HCT116 (cell line): ENCODE data around the gene S100P. TPM values are rescaled to one million over a fixed set of nuclear protein-coding genes. Genes with fewer than 3 reads are reported as not detected.

ENCODE experiments used
- ATAC-seq: fragments of 200-7000 bp; cut with Tn5 transposase; 2 replicates; pipeline ENCODE4 v1.9.1; 2020; ENCODE audit warnings: mild to moderate bottlenecking, moderate library complexity
- BruUV-seq: library from RNA; stranded (reverse); fragments of 400-500 nt; replicated peaks from 2 replicates; lab custom pipeline; 2021; lab: Mats Ljungman, UMichigan
- CTCF ChIA-PET: fragments of 300-600 bp; sonication (Branson Sonifier 250); formaldehyde crosslinking; loops from one replicate; lab custom pipeline; 2021; ENCODE audit warnings: antibody characterized with exemption; lab: Charles Lee
- POLR2A ChIA-PET: fragments of 300-600, 350-600 bp; sonication (Branson Sonifier 250); formaldehyde crosslinking; loops from one replicate; lab custom pipeline; 2021; ENCODE audit warnings: antibody characterized with exemption; lab: Charles Lee
- RAD21 ChIA-PET, 2 experiments: fragments of 300-600 bp; sonication (Branson Sonifier 250); formaldehyde crosslinking; loops; one replicate each; lab custom pipeline; 2023; ENCODE audit warnings: low total read pairs in 2 of 2; ENCODE audit not compliant: uncharacterized antibody in 2 of 2, unreplicated experiment in 2 of 2, low non-redundant PET in 1 of 2; lab: Charles Lee
- DNase-seq: peaks from one replicate; pipeline ENCODE4 v3.0.0-alpha.2; 2010; ENCODE audit warnings: low read depth, low spot score
- H2AFZ ChIP-seq: fragments of 200-600 bp; shearing (Covaris generic), sonication (generic); 2 replicates; pipeline ENCODE4 v1.6.1; 2017; ENCODE audit warnings: low read depth, mixed run types, mixed read lengths, antibody characterized with exemption, low read length; ENCODE audit not compliant: poor library complexity, severe bottlenecking
- H3K27ac ChIP-seq: 2 replicates; pipeline ENCODE4 v1.5.1; 2012; ENCODE audit warnings: low read depth, low read length
- H3K27me3 ChIP-seq: fragments of 200-600 bp; sonication (generic); 2 replicates; pipeline ENCODE4 v1.6.1; 2016; ENCODE audit warnings: mixed run types, low read length, mixed read lengths; ENCODE audit not compliant: insufficient read depth
- H3K36me3 ChIP-seq, 2 experiments: fragments of 200-500 bp in 1 of 2; fragments of 200-600 bp in 1 of 2; sonication (Bioruptor generic) in 1 of 2; sonication (generic) in 1 of 2; 2 replicates each; pipeline versions ENCODE4 v1.5.1 to v1.6.1; 2014 to 2016; ENCODE audit warnings: low read length in 2 of 2, inconsistent platforms in 1 of 2, mixed read lengths in 1 of 2, mixed run types in 1 of 2; ENCODE audit not compliant: insufficient read depth in 2 of 2, control insufficient read depth in 1 of 2
- H3K4me1 ChIP-seq, 2 experiments: fragments of 200-600 bp in 1 of 2; sonication (generic) in 1 of 2; 2 replicates each; pipeline versions ENCODE4 v1.5.1 to v1.6.1; 2012 to 2017; ENCODE audit warnings: low read length in 2 of 2, inconsistent platforms in 1 of 2, mild to moderate bottlenecking in 1 of 2, mixed read lengths in 1 of 2, mixed run types in 1 of 2, moderate library complexity in 1 of 2; ENCODE audit not compliant: insufficient read depth in 2 of 2, control insufficient read depth in 1 of 2
- H3K4me2 ChIP-seq: fragments of 200-600 bp; sonication (generic); 2 replicates; pipeline ENCODE4 v1.6.1; 2017; ENCODE audit warnings: mixed run types, low read length, mixed read lengths
- H3K4me3 ChIP-seq, 2 experiments: fragments of 200-600 bp in 1 of 2; sonication (generic) in 1 of 2; replicated peaks in 1 of 2; 2 replicates each; pipeline ENCODE4 v1.5.1; 2011 to 2016; ENCODE audit warnings: low read length in 2 of 2, control low read depth in 1 of 2, low read depth in 1 of 2, mild to moderate bottlenecking in 1 of 2, mixed read lengths in 1 of 2, mixed run types in 1 of 2
- H3K79me2 ChIP-seq: fragments of 200-600 bp; sonication (generic); 2 replicates; pipeline ENCODE4 v1.6.1; 2017; ENCODE audit warnings: mild to moderate bottlenecking, mixed run types, low read length, moderate library complexity, mixed read lengths; ENCODE audit not compliant: insufficient read depth
- H3K9ac ChIP-seq: fragments of 200-600 bp; sonication (generic); 2 replicates; pipeline ENCODE4 v1.6.1; 2016; ENCODE audit warnings: low read length, mixed read lengths
- H3K9me2 ChIP-seq: fragments of 200-600 bp; sonication (generic), shearing (Covaris generic); 2 replicates; pipeline ENCODE4 v1.6.1; 2017; ENCODE audit warnings: mixed run types, mild to moderate bottlenecking, moderate library complexity; ENCODE audit not compliant: insufficient read depth
- H3K9me3 ChIP-seq, 2 experiments: fragments of 200-500 bp in 1 of 2; fragments of 200-600 bp in 1 of 2; sonication (Bioruptor generic) in 1 of 2; sonication (generic) in 1 of 2; 2 replicates each; pipeline ENCODE4 v1.6.1; 2014 to 2017; ENCODE audit warnings: low read length in 2 of 2, mixed read lengths in 2 of 2, inconsistent platforms in 1 of 2, low read depth in 1 of 2, mild to moderate bottlenecking in 1 of 2, mixed run types in 1 of 2, moderate library complexity in 1 of 2; ENCODE audit not compliant: control insufficient read depth in 1 of 2, insufficient read depth in 1 of 2
- H4K20me1 ChIP-seq: fragments of 200-600 bp; sonication (generic), shearing (Covaris generic); 2 replicates; pipeline ENCODE4 v1.6.1; 2017; ENCODE audit warnings: mixed run types, mild to moderate bottlenecking, moderate library complexity; ENCODE audit not compliant: insufficient read depth
- ELF1 ChIP-seq: IDR thresholded peaks from 2 replicates; pipeline ENCODE4 v1.6.1; 2012; ENCODE audit warnings: low read depth, borderline replicate concordance
- EZH2 ChIP-seq: fragments of 200-600 bp; sonication (generic); IDR thresholded peaks from 2 replicates; pipeline ENCODE4 v1.6.1; 2017; ENCODE audit warnings: antibody characterized with exemption, mixed run types
- POLR2AphosphoS5 ChIP-seq: IDR thresholded peaks from 2 replicates; pipeline ENCODE4 v1.6.1; 2011; ENCODE audit warnings: mild to moderate bottlenecking, low read depth, low read length, moderate library complexity
- RAD21 ChIP-seq: IDR thresholded peaks from 2 replicates; pipeline ENCODE4 v1.6.1; 2012; ENCODE audit warnings: low read depth, mild to moderate bottlenecking
- TCF7L2 ChIP-seq: IDR thresholded peaks from 2 replicates; pipeline ENCODE4 v1.7.0; 2011; ENCODE audit warnings: borderline replicate concordance, inconsistent platforms; ENCODE audit not compliant: insufficient read depth, insufficient read length; ENCODE audit errors: extremely low read depth
- ZNF274 ChIP-seq: fragments of 200-500 bp; sonication (Bioruptor generic); IDR thresholded peaks from 2 replicates; pipeline ENCODE4 v1.6.1; 2014; ENCODE audit warnings: mild to moderate bottlenecking, low read depth, low read length, inconsistent platforms
- intact Hi-C: fragments of 100-400 bp; cut with micrococcal nuclease; formaldehyde crosslinking; loops from 2 replicates; pipeline ENCODE4 v1.10.0; 2022
- total RNA-seq: library from RNA; stranded (reverse); gene quantifications from one replicate; pipeline ENCODE4 v1.2.1, GENCODE V29; 2021; ENCODE audit not compliant: unreplicated experiment
- TF ChIP-seq, protein P1 (sequence below), 3 experiments: fragments of 200-600 bp in 1 of 3; sonication (generic) in 1 of 3; IDR thresholded peaks in 2 of 3; conservative IDR thresholded peaks in 1 of 3; 2 replicates each; pipeline ENCODE4 v1.5.1; 2012 to 2017; ENCODE audit warnings: low read depth in 2 of 3, low read length in 2 of 3, antibody characterized with exemption in 1 of 3, borderline replicate concordance in 1 of 3, control low read depth in 1 of 3, mild to moderate bottlenecking in 1 of 3, mixed read lengths in 1 of 3, mixed run types in 1 of 3, moderate library complexity in 1 of 3; ENCODE audit not compliant: insufficient read depth in 1 of 3
- TF ChIP-seq, protein P2 (sequence below): IDR thresholded peaks from 2 replicates; pipeline ENCODE4 v1.6.1; 2011; ENCODE audit warnings: mild to moderate bottlenecking, low read length, moderate library complexity; ENCODE audit not compliant: insufficient replicate concordance; ENCODE audit errors: extremely low read depth
- TF ChIP-seq, protein P3 (sequence below): IDR thresholded peaks from 2 replicates; pipeline ENCODE4 v1.6.1; 2012; ENCODE audit warnings: low read depth

Gene S100P
- total RNA-seq, 1 experiment from 2014 or later: 4.1 TPM

DNA sequence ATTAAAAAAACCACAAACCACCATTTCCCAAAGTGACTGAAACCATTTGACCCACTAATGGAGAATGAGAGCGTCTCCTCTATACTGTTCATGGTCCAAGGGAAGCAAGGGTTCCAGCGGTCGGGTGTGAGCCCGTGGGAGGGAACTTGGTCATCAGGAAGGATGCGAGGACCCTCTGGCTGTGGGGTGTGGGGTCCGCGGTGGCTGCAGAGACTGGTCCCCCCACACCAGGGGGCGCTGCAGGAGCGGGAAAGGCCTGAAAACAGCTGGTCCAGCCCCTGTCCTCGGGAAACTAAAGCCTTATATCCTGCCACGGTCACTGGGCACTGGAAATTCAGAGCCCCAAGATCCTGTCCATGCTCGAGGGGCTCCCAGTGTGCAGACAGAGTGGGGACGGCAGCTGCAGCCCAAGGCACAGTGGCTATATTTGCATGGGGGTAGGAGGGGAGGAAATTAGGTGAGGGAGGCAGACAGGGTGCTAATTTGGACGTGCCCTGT, 26.6 kb downstream of the S100P start:
- DNase-seq (peak; percentile 43), ATAC-seq (peak; percentile 74)
- Histone ChIP-seq H3K27me3 (no peaks in the 10 kb centered on the region), H3K79me2 (peaks cover 14% of the 10 kb centered on the region), H3K4me2 (peak overlapping the region; percentile 26), H3K9me3 (no peaks in the 10 kb centered on the region), H2AFZ (no peak overlapping the region), H3K36me3 (no peaks in the 10 kb centered on the region), H3K27ac (no peak overlapping the region), H3K9ac (no peak overlapping the region), H3K9me2 (no peaks in the 10 kb centered on the region), H3K4me1 (peaks cover 4 to 20% of the 10 kb centered on the region in 2 experiments; a peak in 3 of 4 replicates), H3K4me3 (no peak overlapping the region), H4K20me1 (no peaks in the 10 kb centered on the region)
- RAD21 ChIA-PET: interaction anchor here (1.2 to 2.1 kb wide), 2 partner anchors 153 kb away, joined by 11 to 15 read pairs; no protein-coding TSS in a partner anchor
- CTCF ChIA-PET: interaction anchor here (0.6 to 4.9 kb wide), 7 partner anchors 13 to 362 kb away, joined by 3 to 92 read pairs (median 5); no protein-coding TSS in a partner anchor
- intact Hi-C loops: loop anchor here (1.0 to 10.0 kb wide), 4 partner anchors 154 to 467 kb away; no protein-coding TSS in a partner anchor
- BruUV-seq: no TSS peak
- POLR2A ChIA-PET: no interaction called here
- TF ChIP-seq, protein P1, sequence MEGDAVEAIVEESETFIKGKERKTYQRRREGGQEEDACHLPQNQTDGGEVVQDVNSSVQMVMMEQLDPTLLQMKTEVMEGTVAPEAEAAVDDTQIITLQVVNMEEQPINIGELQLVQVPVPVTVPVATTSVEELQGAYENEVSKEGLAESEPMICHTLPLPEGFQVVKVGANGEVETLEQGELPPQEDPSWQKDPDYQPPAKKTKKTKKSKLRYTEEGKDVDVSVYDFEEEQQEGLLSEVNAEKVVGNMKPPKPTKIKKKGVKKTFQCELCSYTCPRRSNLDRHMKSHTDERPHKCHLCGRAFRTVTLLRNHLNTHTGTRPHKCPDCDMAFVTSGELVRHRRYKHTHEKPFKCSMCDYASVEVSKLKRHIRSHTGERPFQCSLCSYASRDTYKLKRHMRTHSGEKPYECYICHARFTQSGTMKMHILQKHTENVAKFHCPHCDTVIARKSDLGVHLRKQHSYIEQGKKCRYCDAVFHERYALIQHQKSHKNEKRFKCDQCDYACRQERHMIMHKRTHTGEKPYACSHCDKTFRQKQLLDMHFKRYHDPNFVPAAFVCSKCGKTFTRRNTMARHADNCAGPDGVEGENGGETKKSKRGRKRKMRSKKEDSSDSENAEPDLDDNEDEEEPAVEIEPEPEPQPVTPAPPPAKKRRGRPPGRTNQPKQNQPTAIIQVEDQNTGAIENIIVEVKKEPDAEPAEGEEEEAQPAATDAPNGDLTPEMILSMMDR (IDR thresholded peaks at IDR 0.05 in 2 of 3, conservative IDR thresholded peaks at IDR 0.05 in 1 of 3; ENCODE audit: borderline replicate concordance in 1 of 3, insufficient read depth in 1 of 3, low read depth in 2 of 3, low read length in 2 of 3): peak; percentile 94
- no peak for TF ChIP-seq ZNF274
- TF ChIP-seq POLR2AphosphoS5: no peak
- TF ChIP-seq RAD21: peak; percentile 99

GRCh38 chr4:6721121-6721520, 27.4 kb downstream of the S100P start:
- RAD21 ChIA-PET: interaction anchor here in 1 of 2 experiments (2.1 kb wide), 1 partner anchor 152 kb away, joined by 15 read pairs; no protein-coding TSS in a partner anchor
- TF ChIP-seq ZNF274 (no peak), POLR2AphosphoS5 (no peak), TCF7L2 (no peak), EZH2 (no peak), ELF1 (no peak)
- TF ChIP-seq, protein P2, sequence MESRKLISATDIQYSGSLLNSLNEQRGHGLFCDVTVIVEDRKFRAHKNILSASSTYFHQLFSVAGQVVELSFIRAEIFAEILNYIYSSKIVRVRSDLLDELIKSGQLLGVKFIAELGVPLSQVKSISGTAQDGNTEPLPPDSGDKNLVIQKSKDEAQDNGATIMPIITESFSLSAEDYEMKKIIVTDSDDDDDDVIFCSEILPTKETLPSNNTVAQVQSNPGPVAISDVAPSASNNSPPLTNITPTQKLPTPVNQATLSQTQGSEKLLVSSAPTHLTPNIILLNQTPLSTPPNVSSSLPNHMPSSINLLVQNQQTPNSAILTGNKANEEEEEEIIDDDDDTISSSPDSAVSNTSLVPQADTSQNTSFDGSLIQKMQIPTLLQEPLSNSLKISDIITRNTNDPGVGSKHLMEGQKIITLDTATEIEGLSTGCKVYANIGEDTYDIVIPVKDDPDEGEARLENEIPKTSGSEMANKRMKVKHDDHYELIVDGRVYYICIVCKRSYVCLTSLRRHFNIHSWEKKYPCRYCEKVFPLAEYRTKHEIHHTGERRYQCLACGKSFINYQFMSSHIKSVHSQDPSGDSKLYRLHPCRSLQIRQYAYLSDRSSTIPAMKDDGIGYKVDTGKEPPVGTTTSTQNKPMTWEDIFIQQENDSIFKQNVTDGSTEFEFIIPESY: no peak
- TF ChIP-seq, protein P3, sequence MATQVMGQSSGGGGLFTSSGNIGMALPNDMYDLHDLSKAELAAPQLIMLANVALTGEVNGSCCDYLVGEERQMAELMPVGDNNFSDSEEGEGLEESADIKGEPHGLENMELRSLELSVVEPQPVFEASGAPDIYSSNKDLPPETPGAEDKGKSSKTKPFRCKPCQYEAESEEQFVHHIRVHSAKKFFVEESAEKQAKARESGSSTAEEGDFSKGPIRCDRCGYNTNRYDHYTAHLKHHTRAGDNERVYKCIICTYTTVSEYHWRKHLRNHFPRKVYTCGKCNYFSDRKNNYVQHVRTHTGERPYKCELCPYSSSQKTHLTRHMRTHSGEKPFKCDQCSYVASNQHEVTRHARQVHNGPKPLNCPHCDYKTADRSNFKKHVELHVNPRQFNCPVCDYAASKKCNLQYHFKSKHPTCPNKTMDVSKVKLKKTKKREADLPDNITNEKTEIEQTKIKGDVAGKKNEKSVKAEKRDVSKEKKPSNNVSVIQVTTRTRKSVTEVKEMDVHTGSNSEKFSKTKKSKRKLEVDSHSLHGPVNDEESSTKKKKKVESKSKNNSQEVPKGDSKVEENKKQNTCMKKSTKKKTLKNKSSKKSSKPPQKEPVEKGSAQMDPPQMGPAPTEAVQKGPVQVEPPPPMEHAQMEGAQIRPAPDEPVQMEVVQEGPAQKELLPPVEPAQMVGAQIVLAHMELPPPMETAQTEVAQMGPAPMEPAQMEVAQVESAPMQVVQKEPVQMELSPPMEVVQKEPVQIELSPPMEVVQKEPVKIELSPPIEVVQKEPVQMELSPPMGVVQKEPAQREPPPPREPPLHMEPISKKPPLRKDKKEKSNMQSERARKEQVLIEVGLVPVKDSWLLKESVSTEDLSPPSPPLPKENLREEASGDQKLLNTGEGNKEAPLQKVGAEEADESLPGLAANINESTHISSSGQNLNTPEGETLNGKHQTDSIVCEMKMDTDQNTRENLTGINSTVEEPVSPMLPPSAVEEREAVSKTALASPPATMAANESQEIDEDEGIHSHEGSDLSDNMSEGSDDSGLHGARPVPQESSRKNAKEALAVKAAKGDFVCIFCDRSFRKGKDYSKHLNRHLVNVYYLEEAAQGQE: no peak

More at GRCh38 chr4:6721121-6721520, 27.4 kb downstream of the S100P start:
- Histone ChIP-seq H3K79me2 (peaks cover 14% of the 10 kb centered on the region), H3K36me3 (no peaks in the 10 kb centered on the region), H3K4me2 (no peak overlapping the region), H3K9me2 (no peaks in the 10 kb centered on the region), H2AFZ (no peak overlapping the region), H3K4me1 (peaks cover 4 to 14% of the 10 kb centered on the region in 2 experiments; a peak in 2 of 4 replicates), H3K9me3 (no peaks in the 10 kb centered on the region), H3K27ac (no peak overlapping the region), H3K27me3 (no peaks in the 10 kb centered on the region), H4K20me1 (no peaks in the 10 kb centered on the region), H3K9ac (no peak overlapping the region), H3K4me3 (no peak overlapping the region)
- intact Hi-C loops: loop anchor here (5.0 to 10.0 kb wide), 2 partner anchors 254 to 466 kb away; no protein-coding TSS in a partner anchor
- POLR2A ChIA-PET: no interaction called here
- BruUV-seq: no TSS peak
- no peak for DNase-seq
- CTCF ChIA-PET: interaction anchor here (1.1 kb wide), 1 partner anchor 152 kb away, joined by 6 read pairs; no protein-coding TSS in a partner anchor
- ATAC-seq: no peak
